LNCaP clone FGC (cell line): ENCODE results near the gene ANP32E.

Experiments
- DNase-seq: peaks from one replicate; pipeline ENCODE4 v3.0.0-alpha.2; 2011; ENCODE audit warnings: low read depth
- H3K4me3 ChIP-seq: 2 replicates; pipeline ENCODE4 v1.5.1; 2011; ENCODE audit warnings: mild to moderate bottlenecking, low read depth, low read length, control low read depth
- TF ChIP-seq, protein P1 (sequence below): IDR thresholded peaks from 2 replicates; pipeline ENCODE4 v1.5.1; 2012; ENCODE audit warnings: mild to moderate bottlenecking; ENCODE audit not compliant: control insufficient read depth, insufficient read depth; ENCODE audit errors: extremely low read depth

The ANP32E gene

GRCh38 chr1:150178548-150178947, 57.4 kb downstream of the ANP32E start:
- TF ChIP-seq, protein P1, sequence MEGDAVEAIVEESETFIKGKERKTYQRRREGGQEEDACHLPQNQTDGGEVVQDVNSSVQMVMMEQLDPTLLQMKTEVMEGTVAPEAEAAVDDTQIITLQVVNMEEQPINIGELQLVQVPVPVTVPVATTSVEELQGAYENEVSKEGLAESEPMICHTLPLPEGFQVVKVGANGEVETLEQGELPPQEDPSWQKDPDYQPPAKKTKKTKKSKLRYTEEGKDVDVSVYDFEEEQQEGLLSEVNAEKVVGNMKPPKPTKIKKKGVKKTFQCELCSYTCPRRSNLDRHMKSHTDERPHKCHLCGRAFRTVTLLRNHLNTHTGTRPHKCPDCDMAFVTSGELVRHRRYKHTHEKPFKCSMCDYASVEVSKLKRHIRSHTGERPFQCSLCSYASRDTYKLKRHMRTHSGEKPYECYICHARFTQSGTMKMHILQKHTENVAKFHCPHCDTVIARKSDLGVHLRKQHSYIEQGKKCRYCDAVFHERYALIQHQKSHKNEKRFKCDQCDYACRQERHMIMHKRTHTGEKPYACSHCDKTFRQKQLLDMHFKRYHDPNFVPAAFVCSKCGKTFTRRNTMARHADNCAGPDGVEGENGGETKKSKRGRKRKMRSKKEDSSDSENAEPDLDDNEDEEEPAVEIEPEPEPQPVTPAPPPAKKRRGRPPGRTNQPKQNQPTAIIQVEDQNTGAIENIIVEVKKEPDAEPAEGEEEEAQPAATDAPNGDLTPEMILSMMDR = no peak
- DNase-seq = no peak
- H3K4me3 ChIP-seq = no peak overlapping the region

DNA sequence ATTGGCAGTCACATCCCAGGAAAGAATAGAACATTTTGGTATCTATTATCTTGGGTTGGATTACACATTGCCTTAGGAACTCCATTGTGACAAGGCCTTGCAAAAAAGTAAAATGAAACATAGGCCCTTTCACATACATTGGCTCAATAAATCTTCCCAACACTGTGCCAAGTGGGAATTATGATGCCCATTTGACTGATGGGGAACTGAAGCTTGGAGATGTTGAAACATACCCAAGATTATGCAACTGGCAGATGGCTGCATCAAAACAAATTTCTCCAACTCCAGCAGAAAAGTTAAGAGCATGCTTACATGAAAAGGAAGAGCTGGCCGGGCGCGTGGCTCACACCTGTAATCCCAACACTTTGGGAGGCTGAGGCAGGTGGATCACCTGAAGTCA, 59.3 kb downstream of the ANP32E start:
- DNase-seq = no peak
- H3K4me3 ChIP-seq = no peak overlapping the region
- TF ChIP-seq, protein P1 = no peak

DNA sequence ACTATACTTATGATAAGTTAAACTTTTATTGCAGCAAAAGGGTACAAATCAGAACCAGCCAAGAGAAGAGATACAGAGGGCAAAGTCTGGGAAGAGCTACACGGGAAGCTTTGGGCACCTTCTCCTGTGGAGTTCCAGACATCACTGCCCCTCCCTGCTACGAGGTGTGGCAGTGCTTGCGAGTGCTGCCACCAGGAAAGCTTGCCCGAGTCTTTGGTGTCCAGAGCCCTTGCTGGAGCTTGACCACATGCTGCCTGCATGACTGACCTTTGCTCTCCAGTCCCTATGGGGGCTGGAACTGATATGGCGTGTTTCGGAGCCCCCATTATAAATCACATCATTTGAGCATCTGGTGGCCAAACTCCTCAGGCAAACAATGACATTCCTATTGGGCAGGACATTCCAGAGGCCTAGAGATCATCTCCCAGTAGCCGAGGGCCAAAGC, 62.7 kb downstream of the ANP32E start:
- TF ChIP-seq, protein P1 = no peak
- no peak for DNase-seq
- no peak overlapping the region for H3K4me3 ChIP-seq

- DNase-seq = no peak
- TF ChIP-seq, protein P1 = no peak
- H3K4me3 ChIP-seq = no peak overlapping the region
Observed at GRCh38 chr1:150171801-150172200, 64.1 kb downstream of the ANP32E start.

- no peak overlapping the region for H3K4me3 ChIP-seq
- TF ChIP-seq, protein P1 = peak; percentile 85
- DNase-seq = no peak
Observed at GRCh38 chr1:150168960-150169601, 66.8 kb downstream of the ANP32E start.
